Stimulated activated CD4-positive, alpha-beta T cell treated with anti-CD3 and anti-CD28 coated beads, Interleukin-12 subunit alpha, Interleukin-12 subunit beta, amount 100 ng/mL, for 4 hours (primary cell): ENCODE measurements around the gene PPP2R3A.
"Not testable (repeated sequence)": the region's sequence is repeated elsewhere in the genome, so short reads cannot be mapped to it uniquely, and the experiment has no call there.

ENCODE experiments used
- DNase-seq: peaks from one replicate; pipeline ENCODE4 v3.0.0-alpha.2; 2020

The PPP2R3A gene, protein sequence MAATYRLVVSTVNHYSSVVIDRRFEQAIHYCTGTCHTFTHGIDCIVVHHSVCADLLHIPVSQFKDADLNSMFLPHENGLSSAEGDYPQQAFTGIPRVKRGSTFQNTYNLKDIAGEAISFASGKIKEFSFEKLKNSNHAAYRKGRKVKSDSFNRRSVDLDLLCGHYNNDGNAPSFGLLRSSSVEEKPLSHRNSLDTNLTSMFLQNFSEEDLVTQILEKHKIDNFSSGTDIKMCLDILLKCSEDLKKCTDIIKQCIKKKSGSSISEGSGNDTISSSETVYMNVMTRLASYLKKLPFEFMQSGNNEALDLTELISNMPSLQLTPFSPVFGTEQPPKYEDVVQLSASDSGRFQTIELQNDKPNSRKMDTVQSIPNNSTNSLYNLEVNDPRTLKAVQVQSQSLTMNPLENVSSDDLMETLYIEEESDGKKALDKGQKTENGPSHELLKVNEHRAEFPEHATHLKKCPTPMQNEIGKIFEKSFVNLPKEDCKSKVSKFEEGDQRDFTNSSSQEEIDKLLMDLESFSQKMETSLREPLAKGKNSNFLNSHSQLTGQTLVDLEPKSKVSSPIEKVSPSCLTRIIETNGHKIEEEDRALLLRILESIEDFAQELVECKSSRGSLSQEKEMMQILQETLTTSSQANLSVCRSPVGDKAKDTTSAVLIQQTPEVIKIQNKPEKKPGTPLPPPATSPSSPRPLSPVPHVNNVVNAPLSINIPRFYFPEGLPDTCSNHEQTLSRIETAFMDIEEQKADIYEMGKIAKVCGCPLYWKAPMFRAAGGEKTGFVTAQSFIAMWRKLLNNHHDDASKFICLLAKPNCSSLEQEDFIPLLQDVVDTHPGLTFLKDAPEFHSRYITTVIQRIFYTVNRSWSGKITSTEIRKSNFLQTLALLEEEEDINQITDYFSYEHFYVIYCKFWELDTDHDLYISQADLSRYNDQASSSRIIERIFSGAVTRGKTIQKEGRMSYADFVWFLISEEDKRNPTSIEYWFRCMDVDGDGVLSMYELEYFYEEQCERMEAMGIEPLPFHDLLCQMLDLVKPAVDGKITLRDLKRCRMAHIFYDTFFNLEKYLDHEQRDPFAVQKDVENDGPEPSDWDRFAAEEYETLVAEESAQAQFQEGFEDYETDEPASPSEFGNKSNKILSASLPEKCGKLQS (N-terminal part only)

DNA sequence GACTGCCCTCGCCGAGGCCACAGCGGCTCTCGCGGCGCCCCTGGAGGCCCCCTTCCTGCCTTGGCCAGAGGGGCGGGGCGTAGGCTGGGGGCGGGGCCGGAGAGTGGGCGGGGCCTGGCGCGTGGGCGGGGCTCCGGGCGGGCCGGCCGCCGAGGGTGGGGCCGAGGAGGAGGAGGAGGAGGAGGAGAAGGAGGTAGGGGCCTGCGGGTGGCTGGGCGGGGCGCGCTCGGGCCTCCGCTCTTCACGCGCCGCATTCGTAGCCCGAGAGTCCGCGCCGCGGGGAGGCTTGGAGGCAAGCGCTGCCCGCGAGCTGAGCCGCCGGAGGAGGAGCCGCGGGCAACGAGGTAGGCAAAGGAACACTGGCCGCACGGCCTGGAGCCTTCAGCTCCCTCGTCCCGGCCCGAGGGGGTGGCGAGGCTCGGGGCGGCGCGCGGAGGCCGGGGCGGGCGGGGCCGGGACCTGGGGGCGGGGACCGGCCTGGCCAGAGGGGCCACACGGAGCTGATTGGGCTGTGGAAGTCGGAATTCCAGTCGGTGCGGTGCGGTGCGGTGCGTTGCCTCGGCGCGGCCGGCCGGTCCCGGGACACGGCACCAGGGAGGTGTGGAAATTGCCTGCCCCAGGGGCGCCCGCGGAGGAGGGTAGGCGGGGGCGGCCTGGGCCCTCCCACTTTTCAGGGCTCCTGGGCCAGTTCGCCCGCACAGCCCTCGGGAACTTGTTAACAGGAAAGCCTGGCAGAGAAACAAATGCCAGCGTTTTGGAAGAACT lies at the start of gene PPP2R3A:
TSS of gene PPP2R3A (plus strand) at position 223 of the 765 bp plus-strand sequence. CDS start 35,771 bp downstream, outside the sequence.
- DNase-seq, result peak; percentile 58

DNA sequence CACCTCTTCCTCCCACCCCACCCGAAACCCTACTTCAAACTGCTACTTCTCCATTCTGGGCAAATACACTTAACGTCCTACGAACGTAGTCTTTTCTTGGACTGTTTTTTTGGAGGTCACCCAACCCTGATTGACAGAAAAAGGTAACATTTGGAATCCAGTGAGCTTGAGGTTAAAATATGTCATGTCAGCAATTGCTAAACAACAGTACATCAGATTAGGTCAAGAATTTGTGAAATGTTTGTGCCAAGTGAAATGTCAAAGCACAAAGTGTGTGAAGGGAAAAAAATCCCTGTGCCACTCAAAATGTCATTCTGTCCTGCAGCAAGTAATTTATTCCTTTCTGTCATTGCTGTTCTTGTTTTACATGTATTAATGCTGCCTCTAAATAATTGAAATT lies 49.2 kb upstream of the PPP2R3A start:
- DNase-seq, result no peak

DNA sequence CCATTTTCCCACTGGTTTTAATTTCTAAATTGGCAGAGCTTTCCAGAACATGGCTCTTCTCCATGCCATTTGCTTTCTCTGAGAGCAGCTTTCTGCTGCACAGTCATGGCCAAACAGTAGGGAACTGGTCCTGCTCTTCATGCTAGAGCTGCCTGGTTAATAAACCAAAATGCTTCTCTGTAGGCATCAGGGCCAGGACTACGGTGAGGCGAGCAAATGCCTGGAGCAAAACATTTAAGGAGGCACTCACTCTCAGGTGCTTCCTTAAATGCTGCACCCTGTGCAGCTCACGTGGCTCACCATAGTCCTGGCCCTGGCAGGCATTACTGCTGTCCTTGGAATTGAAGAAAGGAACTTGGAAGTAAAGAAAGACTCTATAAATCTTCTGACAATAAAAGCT lies 48.5 kb upstream of the PPP2R3A start:
- DNase-seq, result no peak

DNA sequence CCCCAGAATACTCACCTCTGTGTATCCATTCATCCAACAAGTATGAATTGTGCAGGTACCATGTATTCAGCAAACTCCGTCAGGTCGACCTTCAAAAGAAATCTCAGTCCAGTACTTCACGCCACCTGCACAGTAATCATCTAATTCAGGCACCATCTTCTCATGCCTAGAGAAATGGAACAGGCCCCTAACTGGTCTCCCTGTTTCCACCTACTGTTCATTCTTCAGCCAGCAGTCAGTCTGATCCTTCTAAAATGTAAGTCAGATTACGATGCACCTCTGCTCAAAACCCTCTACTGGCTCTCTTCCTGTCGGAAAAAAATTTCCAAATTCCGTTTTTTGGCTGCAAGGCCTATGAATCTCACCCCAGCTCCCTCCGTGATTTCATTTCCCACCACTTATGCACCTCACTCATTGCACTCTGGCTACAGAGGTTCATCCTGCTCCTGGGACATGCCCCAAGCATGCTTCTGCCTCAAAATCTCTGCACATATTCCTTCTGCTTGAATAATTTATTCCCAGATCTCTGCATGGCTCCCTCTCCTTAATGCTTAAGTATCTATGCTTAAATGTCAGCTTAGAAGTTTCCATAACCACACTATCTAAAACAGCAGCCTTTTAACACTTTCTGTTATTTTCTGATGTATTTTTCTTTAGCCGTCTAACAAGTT lies 47.5 kb upstream of the PPP2R3A start:
- DNase-seq, result no peak

DNA sequence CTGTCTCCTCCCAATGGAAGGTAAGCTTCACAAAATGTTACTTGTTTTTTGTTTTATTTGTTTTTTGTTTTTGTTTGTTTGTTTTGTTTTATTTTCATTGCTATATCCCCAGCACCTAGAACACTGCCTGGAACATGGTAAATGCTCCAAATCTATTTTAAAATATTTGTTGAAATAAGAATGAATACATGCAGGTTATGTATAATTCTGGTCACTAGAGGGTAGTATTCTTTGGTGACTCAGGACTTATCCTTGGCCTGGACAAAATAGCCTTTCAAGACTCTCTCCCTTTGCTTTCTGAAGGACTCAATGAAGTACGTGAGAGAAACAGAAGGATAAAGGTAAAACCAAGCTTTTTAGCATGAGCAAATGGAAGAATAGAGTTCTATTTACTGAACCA lies 46.9 kb upstream of the PPP2R3A start:
- no peak for DNase-seq

DNA sequence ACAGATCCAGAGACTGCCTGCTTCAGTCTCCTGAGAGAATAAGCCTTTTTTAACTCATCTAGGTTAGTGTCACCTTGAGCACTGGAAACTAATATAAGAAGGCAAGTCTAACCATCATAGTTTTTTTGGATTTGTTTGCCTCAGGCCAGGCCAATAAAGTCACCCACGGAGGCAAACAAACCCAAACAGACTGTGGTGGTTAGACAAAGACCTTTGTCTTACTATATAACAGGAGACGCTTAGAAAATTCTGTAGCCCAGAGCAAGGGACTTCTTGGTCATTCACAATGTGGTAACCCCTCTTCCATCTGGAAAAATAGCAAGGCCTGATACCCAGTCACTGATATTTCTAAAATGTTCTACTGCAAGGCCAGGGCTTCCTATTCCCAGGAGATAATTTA lies 45.3 kb upstream of the PPP2R3A start:
- no peak for DNase-seq

DNA sequence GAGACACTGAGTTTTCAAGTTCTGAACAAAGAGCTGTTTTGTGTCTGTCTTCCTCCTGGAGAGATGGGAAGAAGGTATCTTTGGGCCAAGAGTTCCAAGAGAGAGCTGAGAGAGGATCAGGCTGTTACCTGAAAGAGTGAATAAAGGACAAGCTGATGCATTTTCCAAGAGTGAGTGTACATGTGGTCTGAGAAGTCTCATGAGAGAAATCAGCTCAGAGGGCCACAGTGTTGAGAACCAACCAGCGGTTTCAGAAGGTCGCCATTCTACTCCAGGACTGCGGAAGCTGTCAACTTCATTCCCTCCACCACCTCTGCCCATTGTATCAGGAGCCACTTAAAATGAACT lies 42.7 kb upstream of the PPP2R3A start:
- DNase-seq, result no peak

DNA sequence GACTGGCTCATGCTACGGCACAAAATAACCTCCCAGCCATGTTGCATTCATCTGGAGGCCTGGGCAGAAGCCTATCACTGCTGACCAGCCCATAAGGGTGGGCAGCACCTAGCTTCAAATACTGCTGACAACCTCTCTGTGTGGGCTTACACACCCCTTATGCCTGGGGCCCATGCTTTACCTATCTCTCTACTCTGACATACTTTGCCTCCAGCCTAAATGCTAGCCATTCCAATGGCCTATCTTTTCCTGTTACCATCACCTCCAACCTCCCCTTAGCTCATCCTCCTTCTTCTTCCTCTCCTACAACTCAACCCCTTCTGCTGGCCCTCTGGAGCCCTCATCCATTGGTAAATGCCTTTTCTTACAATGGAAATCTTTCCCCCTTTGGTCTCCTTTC lies 41.0 kb upstream of the PPP2R3A start:
- DNase-seq, result no peak

DNA sequence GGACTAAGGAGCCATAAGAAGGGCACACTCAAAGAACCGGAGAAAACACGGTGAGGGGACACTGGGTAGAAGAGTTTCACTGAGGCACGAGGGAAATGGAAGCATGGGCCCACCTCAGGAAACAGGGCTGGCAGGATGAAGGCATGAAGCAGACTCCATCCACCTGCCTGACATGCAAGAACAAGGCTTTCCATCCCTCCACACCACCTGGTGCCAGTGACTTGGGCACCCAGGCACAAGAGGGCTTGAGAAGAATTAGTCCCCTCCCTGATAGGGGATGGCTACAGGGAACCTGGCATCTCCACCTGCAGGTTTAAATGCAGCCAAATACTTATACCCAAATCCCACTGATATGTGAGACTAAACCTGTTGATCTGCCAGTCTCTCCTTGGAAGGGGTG lies 38.9 kb upstream of the PPP2R3A start:
- no peak for DNase-seq

DNA sequence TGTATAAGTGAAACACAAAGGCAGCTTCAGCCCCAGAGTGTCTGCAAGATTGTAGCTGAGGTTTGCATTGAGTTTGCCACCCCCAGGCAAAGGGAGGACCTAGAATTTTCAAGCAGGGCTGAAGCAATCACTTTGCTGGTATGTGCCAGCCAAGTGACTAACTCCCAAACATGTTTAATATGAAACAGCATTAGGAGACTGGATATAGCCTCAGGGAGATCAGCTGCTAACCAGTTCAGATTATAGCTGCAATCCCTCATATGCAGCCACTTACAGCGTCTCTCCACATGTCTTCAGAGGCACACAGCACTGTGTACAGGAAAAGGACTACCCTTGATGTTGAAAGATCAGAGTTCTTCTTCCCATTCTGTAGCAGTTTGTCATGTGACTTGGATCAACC lies 38.4 kb upstream of the PPP2R3A start:
- DNase-seq, result no peak

DNA sequence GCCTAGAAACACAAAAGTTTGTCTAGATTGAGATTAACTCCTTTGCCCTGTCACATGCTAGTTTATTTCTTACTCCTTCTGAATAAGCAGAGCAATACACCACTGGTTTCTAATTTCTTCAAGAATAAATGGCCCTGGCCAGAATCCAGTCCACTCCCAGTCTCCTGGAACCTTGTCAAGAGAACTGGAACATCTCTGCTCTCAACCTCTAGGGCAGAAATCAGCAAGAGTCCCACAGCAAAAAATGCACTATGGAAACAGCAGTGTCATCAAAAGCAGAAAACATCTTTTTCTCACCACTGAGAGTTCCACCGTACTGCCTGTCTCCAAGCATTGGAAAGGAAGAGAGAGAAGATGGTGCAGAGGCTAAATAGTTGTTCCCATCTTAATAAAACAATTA lies 35.9 kb upstream of the PPP2R3A start:
- no peak for DNase-seq

DNA sequence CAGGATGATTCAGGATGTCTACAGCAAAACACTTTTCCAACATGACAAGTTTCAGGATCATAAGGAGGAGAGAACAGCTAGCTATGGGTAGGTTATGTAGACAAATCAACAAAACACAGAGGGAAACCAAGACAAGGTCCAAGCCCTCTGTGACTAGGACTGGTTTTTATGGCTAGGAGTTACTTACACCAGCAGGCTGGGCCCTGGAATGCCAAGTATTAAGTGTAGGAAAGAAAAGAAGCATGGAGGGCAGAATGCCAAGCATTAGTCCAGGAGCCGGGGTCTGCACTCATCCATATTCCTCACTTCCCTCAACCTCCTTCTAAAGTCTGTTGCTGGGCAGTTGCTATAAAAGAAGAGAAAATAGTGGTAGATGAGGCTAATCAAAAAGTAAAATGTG lies 35.3 kb upstream of the PPP2R3A start:
- DNase-seq, result no peak

DNA sequence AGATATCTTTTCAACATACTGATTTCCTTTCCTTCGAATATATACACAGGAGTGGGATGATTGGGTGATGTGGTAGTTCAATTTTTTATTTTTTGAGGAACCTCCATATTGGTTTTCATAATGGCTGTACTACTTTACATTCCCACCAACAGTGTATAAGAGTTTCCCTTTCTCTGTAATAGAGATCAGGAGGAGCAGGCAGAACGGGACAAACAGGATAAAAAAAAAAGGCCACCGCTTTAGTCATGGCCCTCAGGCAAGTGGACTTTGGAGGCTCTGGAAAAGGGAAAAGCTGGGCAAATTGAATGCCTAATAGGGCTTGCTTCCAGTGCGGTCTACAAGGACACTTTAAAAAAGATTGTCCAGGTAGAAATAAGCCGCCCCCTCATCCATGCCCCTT lies 30.4 kb upstream of the PPP2R3A start:
- DNase-seq, result not testable (repeated sequence)

DNA sequence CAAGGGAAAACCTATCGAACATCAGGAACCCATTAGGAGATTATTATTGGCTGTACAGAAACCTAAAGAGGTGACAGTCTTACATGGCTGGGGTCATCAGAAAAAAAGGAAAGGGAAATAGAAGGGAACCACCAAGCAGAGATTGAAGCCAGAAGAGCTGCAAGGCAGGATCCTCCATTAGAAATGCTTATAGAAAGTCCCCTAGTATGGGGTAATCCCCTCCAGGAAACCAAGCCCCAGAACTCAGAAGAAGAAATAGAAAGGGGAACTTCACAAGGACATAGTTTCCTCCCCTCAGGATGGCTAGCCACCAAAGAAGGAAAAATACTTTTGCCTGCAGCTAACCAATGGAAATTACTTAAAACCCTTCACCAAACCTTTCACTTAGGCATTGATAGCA lies 27.8 kb upstream of the PPP2R3A start:
- not testable (repeated sequence) for DNase-seq

DNA sequence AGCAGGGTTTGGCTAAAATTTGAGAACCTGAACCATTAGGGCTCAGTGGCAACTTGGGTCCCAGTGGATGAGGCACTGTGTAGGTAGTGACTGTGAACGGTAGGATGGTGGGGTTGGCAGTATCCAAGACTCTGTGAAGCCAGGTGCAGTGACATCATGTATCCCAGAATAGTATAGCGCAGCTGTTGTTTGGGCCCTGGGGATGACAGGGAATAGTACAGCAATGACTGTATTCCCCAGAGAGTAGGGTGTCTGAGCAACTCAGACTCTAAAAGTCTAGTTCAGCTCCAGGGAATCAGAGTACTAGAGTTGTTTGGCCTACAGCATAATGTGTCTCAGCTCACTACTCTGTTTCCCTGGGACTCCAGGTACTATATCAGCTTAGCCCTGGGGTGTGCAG lies 20.7 kb upstream of the PPP2R3A start:
- no peak for DNase-seq

DNA sequence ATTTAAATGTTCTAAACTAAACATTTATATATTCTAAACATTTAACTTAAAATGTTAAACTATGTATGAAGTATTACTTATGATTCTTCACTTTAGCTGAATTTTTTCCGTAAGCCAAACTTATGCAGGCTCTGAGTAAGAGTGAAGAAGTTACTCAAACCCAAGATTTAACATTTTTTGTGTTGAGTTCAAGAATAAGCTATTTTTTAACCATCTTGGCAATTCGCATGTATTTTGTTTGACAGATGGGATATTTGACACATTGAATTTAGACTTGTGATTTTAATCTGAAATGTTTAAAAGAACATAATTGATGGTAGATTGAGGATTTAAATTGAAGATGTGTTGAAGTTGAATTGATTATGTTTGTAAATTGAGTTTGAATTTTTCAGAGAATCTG lies 14.6 kb upstream of the PPP2R3A start:
- DNase-seq, result no peak

DNA sequence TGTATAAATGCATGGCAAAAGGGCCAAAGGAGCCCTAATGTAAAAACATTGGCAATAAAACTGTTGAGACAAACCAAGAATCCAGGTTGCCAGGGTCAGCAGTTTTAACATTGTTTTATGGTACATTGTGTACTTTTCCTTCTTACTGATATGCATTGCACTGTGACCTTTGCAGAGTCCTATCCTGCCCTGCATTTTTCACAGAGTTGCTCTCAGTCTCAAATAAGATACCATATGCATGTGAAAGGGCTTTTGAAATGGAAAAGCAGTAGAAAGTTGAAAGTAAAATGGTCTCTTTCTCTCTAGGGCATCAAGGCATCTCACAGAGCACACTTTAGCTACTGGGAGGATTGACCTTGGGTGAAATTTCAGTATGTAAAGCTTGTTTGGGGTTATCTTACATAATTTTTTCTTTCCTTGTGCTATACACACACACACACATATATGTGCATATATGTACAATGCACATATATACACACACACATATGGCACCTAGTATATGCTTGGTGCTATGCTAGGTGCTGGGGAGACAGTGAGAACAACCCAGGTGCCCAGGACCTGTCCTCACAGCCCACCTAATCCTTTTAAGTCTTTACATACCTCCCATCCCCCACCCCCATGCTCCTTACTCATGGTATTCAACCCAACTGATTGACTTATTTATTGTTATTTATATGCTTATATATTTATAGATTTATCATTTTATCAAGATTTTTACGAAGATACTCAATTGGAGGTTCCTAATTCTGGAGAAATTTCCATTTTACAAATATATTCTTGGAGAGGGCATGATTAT lies 1.2 kb upstream of the PPP2R3A start:
- no peak for DNase-seq

DNA sequence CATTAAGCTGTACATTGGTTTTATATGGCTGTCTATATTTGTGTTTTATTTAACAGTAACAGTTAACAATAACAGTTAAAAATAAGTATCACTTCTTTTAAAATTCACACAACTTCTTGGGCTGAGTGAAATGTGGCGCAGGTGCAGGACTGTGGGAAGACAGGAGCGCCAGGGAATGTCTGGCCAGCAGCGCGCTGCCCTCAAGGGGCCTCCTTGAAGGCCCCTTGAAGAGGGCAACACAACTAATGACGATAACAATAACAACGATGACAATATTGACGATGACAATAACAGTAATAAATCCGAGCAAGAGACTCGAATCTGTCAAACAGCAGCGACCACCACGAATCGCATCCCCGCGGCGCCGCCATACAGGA lies 411 bp upstream of the PPP2R3A start:
- no peak for DNase-seq

DNA sequence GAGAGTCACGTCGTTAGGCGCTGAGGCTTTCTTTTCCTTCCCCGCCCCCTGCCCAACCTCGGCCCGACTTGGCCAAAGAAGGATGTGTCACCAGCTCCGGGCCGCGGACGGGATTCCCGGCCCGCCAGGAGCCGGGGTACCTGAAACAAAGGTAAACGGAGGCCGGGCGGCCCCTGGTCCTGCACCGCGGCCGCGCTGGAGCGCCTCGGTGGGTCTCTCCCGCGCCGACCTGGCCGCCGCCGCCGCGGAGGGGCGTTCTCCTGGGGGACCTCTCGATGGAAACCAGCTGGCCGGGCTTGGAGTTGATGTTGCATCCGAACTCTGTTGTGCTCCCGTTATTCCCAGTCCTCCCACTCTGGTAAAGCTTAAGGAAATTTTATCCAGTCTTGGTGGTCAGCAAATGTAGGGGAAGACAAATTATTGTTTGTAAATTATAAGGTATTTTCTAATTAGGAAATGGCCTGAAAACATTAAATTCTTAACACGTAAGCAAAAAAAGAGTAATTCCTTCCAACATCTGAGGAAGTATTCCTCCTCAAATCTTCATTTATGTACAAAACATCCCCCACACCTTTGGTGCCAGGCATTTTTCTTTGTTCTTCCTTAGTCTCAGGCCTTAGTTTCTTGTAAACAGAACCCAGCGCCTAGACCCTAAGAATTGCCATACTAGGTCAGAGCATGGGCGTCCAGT lies 888 bp downstream of the PPP2R3A start:
- DNase-seq, result no peak

DNA sequence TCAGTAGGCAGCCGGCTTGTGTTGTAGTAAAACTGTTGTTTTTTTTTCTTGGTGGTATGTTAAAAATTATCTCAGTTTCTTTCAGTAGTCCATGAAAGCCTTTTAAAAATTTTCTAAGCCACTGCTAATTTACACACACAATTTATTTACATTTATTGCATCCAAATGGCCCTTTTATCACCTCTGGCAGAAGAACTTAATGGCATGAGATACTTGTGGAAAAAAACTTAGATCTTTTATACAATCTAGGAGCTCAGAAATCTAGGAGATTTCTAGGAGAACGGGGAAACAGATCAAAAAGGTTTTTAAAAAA lies 1.4 kb downstream of the PPP2R3A start:
- DNase-seq, result no peak

DNA sequence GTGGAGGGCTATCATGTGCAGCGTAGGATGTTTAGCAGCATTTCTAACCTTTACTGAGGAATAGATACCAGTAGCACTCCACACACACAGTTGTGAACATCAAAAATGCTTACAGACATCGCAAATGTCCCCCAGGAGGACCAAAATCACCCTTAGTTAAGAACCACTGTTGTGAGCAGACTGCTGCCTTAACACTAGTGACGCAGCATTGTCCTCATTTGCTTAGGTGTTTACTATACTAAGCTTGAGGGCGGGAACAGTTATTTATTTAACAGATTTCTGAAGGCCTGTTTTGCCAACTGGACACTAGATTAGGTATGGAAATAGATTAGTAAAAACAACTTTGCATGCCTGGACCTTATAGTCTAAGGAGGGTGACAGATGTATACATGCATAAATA lies 2.3 kb downstream of the PPP2R3A start:
- DNase-seq, result no peak
